ENCODE measurements around the gene QSOX2.

Gene QSOX2

GRCh38 chr9:136169495-136169894 is 76.1 kb downstream of the QSOX2 start:
- DNase-seq, result no peak

GRCh38 chr9:136163248-136163850 is 82.3 kb downstream of the QSOX2 start:
- DNase-seq, result no peak

DNA sequence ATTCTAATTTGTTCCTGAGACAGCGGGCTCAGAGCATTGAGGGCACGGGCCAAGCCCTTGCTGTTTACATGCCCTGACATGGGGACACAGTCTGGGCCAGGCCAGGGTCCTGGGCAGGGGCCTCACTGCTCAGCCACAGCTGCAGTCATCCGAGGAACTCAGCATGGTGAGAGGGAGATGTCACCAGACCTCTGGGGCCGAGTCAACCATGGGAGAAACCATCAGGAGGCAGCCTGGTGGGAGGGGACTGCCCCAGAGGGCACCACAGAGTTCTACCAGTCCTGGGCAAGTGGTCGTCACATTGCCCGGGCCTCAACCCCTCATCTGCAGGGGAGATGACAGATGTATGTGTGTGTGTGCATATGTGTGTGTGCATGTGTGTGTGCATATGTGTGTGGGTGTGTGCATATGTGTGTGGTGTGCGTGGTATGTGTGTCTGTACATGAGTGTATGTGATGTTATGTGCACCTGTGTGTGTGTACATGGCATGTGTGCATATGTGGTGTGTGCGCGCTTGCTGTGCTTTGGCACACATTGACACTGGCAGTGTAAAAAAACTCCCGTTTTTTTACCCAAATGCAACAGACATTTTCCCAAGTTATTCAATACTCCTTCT is 84.5 kb downstream of the QSOX2 start:
- DNase-seq, result no peak

- no peak for DNase-seq
Measured at GRCh38 chr9:136160381-136160841, 85.2 kb downstream of the QSOX2 start.

GRCh38 chr9:136159851-136160250 is 85.8 kb downstream of the QSOX2 start:
- DNase-seq, result no peak

- no peak for DNase-seq
Measured at GRCh38 chr9:136157477-136158265, 87.9 kb downstream of the QSOX2 start.

Measured in stimulated activated CD4-positive, alpha-beta T cell treated with anti-CD3 and anti-CD28 coated beads, Interleukin-4, amount 100 ng/mL, for 24 hours (primary cell).